GM18868 (cell line): ENCODE measurements around the gene PLAGL1.
A peak's percentile ranks its signal among the peaks of the same experiment; 100 is the strongest.
"Not testable (repeated sequence)": the region's sequence is repeated elsewhere in the genome, so short reads cannot be mapped to it uniquely, and the experiment has no call there.

ENCODE experiments used
- ATAC-seq: cut with Tn5 transposase; IDR thresholded peaks from one replicate; pipeline ENCODE4 v1.9.1; 2021; ENCODE audit warnings: mild to moderate bottlenecking, moderate library complexity; ENCODE audit not compliant: unreplicated experiment

The PLAGL1 gene

DNA sequence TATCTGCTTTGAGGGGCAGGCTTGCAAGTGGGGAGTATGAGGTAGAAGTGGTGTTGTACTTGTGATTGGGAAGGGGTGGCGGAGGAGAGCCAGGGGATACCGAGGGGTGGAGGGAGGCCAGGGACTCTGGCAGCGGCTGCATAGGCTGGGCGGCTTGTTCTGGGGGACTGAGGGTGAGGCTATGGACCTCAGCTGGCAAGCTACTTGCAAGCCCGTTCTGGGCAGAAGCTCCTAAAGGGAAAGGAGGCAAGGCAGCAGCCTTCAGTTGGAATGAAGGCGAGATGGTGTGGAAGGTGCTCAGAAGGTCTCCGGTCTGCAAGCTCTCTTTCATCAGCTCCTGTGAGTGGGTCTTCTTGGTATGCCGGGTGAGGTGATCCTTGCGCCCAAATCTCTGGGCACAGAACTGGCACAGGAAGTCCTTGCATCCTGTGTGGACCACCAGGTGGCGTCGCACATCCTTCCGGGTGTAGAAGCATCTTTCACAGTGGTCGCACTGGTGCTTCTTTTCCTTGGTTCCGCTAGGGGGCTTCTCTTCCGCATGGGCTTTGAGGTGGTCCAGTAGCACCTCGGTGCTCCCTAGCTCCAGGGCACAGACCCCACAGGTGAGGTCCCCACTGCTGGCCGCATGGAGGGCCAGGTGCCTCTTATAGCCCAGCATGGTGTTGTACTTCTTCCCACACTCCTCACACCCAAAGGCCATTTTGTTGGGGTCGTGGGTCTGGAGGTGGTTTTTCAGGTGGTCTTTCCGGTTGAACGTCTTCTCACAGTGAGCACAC lies 66.0 kb downstream of the PLAGL1 start:
- peak; percentile 48 for ATAC-seq

DNA sequence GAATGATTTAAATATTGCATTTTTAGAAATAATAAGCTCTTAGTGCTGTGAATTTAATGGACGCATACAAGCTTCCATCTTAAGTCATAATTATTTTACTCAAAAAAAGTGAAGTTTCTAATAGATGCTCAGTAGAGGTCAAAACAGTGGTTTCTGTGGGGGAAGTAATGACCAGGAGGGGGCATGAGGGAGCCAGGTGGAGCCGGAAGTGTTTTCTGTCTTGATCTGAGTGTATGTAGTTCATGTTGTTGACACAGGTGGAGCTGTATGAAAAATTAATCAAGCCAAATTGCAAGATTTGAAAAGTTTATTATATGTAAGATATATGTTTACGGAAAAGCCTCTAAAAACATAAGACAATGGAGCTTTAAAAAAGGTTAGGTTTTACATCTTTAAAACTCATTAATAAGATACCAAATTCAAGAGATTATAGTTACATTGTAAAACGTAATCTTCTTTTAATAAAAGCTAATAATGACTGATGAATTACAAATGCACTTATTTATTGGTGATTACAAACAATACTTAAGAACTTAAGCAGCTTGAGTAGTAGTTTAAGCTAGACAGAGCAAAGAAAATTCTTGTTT lies 68.0 kb downstream of the PLAGL1 start:
- peak; percentile 98 for ATAC-seq

DNA sequence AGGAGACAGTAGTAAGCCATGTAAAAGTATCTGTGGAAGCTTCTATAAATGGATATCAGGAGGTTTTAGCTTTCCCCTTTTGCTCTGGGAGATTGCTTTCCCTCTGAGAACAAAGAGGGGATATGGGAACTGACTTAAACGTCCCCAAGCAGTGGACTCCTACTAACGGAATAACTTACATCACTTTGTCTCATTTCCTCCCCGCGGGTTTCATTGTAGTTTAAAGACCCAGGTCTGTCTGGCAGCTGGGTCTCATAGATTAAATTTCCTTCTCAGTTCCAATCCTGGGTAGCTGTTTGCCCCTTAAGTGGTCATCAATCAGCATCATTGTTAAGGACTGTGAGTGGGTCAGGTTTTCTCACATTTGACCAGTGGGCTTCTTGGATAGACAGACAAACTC lies 68.7 kb downstream of the PLAGL1 start:
- ATAC-seq = no peak

DNA sequence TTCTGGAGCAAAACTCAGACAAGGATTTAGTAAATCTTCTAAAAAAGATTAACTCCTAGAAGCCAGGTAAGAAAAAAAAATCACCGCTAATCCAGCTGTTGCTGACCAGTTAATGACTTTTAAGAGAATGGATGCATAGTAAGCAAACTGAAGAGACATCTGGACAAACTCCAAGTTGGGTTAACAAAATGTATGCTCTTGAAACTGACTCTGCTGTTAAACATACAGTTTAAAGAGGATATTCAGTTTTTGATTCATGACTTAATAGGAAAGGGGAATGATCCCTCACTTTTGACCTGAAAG lies 70.4 kb downstream of the PLAGL1 start:
- ATAC-seq = no peak

DNA sequence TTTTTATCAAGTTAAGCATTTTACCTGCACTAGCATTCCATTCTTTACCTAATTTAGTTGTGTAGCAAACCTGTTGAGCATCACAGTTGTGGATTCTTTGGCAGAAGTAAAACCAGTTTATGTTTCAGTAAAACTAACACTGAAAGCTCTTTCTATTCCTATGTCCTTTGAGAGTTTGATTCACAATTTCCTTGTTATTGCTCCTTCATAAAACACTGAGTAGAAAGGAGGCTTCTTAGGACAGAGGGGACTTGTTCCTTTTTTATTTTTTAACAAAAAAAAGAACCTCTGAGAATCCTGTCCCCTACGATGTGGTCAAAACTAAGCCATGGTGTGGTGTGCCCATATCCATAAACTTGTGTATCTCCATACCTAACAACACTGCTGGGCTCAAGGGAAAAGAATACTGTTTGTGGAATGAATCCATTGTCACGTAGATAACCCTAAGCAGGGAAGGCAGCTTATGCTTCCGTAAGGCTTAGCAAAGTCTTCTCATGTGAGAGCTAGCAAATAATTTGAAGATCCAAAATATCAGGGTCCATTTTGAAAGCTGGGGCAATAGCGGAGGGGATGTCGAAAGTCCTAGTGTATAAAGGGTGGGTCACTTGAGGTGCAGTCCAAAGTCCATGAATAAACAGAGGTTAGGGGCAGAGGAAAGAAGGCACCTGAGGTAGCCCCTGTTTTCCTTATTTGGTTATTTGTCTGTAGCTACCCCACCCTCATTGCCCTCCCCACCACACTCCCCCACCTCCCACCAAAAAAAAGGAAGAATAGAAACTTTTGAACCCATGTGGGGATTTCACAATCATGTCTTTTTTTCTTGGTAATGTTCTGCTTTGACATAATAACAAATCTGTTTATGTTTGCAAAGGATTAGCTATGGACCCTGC lies 71.0 kb downstream of the PLAGL1 start:
- ATAC-seq = no peak

DNA sequence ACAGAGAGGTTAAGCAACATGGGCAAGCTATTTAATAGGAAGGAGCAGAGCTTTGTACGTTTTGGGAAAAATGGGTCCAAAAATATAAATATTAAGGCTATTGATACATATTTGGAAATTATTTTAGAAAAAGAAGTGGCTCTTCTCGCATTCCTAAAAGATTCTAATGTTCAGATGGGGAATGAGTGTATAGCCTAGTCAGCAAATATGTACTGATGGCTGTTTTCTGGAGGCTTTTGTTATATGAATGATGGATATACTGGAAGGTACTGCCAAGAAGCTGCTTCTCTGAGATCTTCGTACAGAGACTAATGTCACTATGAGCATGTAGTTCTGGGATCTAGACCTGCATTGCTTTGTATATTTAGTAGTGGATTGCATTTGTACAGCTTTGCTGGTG lies 71.7 kb downstream of the PLAGL1 start:
- no peak for ATAC-seq

DNA sequence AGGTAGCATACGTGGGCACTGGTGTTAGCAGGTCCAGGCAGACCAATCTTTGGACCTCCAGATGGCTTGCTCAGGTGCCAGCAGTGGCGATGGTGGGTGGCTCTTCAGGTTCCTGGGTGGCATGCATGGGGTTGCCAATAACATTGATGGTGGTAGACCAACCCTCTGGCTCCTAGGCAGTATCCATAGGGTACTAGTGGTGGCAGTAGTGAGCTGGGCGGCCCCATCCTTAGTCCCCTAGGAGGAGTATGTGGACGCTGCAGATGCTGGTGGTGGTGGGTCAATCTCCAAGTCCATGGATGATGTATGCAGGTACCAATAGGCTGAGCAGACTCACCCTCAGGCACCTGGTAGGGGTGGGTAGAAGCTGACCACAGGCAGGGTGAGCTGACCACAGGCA lies 73.2 kb downstream of the PLAGL1 start:
- no peak for ATAC-seq

DNA sequence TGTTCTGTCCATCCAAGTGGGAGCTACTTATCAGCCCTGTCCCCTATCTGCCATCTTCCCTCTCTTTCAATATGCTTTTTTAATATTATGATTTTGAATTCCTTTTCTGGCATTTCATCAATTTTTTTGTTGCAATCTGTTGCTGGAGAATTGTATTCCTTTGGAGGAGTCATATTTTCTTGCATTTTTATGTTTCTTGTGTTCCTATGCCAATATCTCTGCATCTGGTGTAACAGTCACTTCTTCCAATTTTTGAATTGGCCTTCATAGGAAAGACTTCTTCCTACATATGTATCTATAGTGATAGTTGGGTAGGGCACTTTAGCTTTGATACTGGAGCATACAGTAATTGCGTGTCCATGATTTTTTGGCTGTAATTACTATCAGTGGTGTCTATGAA lies 73.7 kb downstream of the PLAGL1 start:
- no peak for ATAC-seq

DNA sequence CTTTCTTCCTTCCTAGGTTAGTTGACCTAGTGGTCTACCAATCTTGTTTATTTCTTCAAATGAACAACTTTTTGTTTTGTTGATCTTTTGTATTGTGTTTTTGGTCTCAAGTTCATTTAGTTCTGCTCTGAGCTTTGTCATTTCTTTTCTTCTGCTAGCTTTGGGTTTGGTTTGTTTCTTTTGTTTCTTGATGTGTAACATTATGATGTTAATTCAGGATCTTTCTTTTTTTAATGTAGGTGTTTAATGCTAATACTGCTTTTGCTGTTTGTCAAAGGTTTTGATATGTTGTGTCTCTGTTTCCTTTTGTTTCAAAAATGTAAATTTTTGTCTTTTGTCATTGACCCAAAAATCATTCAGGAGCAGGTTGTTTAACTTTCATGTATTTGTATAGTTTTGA lies 78.1 kb downstream of the PLAGL1 start:
- ATAC-seq = no peak

DNA sequence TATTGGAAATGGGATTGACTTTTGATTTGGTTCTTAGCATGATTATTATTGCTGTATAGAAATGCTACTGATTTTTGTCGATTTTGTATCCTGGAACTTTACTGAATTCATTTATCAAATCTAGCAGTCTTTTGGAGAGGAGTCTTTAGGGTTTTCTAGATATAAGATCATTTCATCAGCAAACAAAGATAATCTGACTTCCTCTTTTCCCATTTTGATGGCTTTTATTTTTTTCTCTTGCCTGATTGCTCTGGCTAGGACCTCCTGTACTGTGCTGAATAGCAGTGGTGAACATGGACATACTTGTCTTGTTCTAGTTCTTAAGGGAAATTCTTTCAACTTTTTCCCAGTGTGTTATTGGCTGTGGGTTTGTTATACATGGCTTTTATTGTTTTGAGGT lies 79.2 kb downstream of the PLAGL1 start:
- ATAC-seq = no peak

DNA sequence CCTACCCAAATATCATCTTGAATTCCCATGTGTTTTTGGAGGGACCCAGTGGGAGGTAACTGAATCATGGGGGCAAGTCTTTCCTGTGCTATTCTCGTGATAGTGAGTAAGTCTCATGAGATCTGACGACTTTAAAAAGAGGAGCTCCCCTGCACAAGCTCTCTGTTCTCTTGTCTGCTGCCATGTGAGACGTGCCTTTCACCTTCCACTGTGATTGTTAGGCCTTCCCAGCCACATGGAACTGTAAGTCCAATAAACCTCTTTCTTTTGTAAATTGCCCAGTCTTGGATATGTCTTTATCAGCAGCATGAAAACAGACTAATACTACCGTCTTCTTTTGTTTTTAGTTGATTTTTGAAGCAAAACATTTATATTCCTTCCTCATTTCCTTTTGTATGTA lies 91.0 kb downstream of the PLAGL1 start:
- not testable (repeated sequence) for ATAC-seq

DNA sequence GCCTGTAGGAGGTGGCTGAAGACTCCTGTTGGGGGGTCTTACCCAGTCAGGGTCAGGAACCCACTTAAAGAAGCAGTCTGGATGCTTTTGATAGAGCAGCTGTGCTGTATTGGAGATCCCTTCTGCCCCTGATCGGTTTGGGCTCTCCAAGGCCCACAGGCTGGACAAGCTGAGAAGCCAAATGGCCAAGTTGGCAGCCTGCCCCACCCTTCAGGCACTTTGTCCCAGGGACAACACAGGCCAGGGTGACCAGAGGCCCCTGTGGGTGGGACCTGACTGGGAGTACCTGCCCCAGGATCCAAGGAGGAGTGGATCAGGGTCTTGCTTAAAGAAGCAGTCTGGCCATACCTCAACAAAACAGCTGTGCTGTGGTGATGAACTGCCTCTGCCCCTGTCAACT lies 95.4 kb downstream of the PLAGL1 start:
- ATAC-seq = no peak

DNA sequence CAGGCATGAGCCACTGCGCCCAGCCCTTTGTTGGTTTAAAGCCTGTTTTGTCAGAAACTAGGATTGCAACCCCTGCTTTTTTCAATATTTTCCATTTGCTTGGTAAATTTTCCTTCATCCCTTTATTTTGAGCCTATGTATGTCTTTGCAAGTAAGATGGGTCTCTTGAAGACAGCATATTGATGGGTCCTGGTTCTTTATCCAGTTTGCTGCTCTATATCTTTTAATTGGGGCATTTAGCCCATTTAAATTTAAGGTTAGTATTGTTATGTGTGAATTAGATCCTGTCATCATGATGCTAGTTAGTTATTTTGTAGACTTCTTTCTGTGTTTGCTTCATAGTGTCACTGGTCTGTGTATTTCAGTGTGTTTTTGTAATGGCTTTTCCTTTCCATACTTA lies 97.0 kb downstream of the PLAGL1 start:
- ATAC-seq = no peak

DNA sequence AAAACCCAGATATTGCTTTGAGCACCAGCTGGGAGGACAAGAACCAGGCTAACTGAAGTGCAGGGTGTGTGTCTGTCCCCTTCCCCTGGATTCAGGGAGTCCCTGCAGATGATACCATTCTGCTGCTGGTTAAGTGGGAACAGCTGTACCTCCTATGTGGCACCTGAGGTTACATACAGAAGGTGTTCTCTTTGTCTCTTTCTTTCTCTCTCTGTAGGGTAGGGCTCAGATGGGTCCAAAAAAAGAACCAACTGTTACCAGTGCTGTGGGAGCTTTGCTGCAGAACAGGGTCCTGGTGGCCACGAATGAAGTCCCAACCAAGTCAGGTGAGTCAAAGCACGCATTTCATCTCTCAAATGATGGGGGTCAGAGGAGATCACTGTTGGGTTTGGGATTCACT lies 105.2 kb downstream of the PLAGL1 start:
- ATAC-seq = no peak

DNA sequence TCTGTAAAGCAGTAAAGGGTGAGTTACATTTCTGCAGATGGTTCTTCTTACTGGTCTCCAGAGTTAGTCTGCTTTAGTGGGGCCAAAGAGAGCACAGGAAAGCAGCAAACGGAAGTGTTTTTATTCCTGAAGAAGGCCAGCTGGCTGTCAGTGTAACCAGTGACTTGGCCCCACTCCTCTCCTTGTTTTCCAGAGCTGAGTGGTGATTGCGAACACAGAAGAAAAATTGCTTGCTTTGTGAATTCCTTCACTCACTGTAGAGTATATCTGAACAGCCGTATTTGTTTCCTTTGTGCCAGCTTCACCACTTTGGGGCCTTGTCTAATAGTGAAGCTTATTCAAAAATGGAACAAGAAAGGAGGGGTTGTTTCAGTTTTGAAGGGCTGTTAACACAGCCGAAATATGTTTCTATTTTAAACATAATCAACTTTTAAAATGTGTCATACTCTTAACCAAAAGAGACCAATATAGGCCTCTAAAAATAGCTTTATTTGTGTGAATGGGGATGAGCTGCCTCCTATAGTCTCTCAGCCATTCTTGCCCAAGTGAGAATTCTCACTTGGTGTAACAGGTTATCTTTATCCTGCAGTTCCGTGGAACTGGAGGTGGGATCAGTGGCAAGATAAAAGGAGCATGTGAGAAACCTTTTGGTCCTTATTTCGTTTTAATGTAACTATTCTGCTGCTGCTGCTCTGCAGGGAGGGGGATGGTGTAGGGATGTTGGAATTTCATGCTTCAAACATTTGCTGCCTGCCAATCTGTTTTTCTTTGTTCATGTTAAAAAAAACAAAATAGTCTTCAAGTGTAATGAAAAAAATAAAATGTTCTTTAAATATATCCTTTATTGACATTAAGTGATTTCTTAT lies 105.9 kb downstream of the PLAGL1 start:
- peak; percentile 96 for ATAC-seq

DNA sequence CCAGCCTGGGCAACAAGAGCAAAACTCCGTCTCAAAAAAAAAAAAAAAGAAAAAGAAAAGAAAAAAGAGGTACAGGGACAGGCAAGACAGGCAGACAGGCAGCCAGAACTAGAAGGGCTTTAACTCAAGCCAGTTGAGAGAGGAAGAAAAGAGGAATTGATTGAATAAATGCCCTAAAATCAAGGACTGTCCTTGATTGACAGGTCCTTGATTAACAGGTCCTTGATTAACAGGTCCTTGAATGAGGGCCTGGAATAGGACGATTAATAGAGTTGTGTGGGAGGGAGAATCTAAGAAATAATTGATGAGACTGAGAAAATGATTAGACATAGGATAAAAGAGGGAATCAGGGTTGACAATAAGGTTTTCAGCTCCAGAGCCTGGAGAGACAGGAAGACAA lies 107.7 kb downstream of the PLAGL1 start:
- no peak for ATAC-seq

DNA sequence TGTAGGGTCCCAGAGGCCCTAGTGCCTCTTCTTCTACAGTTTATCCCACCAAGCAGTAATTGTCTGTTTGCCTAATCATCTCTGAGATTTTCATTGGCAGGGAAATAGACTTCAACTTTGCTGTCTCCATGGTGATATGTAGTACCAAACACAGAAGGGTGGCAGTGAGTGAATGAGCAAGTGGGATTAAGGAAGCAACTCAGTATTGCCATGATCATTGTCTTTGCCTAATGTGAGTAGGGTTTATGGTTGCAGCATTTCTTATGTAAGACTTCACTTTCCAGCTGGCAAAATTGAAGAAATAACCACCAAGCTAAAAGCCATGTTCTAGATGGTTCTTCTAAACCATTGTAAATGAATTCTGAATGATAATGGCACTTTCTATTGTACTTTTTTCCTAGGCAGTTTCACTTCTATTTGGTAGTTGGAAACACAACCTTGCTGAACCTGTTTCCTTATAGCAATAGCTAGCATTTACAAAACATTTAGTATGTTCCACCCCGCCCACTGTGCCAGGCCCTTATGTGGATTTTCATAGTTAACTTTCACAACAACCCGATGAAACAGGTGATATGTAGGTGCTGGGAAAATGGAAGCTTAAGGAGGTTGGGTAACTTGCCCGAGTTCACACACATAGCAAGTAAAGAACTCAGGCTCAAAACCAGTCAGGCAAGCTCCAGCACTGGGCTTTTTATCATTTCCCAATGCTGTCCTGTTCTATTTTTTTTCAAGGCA lies 111.8 kb downstream of the PLAGL1 start:
- ATAC-seq = no peak

DNA sequence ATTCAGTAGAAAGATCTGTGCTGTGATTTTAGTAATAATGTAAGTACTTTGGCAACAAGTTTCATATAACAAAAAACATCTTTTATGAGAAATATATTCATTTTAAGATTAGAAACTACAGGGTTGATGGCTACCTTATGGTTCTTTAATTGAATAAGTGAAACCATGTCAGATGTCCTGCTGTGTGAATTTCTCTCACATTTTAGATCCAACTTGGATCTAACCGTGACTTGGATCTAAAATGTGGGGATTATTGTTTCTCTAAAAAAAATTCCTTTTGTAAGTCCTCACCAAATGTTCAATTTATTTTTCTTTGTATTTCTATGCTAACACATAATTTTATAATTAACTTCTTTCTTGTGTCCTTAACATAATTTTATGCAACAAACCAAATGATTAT lies 113.4 kb downstream of the PLAGL1 start:
- no peak for ATAC-seq
